ENCODE results near the gene OLFM1.

DNA sequence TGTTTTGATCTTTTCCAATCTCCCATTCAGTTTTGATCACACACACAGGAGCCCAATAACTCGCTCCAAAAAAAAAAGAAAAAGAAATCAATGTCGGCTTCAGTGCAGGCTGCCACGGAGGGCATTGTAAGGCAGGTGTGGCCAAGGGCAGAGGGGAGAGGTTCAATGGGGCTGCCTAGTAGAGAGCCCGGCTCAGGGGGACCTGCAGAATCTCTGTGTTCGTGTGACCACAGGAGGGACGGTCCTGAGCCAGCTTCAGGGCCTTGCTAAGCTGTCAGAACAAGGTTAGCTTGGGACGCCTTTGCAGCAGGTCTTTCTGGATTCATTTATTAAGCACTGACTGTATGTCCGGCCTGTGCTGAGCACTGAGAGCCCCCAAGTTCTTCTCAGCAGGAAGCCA lies 22.2 kb downstream of the OLFM1 start:
- TF ChIP-seq POLR2A (IDR thresholded peaks at IDR 0.05): no peak
- TF ChIP-seq, protein P1, sequence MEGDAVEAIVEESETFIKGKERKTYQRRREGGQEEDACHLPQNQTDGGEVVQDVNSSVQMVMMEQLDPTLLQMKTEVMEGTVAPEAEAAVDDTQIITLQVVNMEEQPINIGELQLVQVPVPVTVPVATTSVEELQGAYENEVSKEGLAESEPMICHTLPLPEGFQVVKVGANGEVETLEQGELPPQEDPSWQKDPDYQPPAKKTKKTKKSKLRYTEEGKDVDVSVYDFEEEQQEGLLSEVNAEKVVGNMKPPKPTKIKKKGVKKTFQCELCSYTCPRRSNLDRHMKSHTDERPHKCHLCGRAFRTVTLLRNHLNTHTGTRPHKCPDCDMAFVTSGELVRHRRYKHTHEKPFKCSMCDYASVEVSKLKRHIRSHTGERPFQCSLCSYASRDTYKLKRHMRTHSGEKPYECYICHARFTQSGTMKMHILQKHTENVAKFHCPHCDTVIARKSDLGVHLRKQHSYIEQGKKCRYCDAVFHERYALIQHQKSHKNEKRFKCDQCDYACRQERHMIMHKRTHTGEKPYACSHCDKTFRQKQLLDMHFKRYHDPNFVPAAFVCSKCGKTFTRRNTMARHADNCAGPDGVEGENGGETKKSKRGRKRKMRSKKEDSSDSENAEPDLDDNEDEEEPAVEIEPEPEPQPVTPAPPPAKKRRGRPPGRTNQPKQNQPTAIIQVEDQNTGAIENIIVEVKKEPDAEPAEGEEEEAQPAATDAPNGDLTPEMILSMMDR (IDR thresholded peaks at IDR 0.05): no peak

Measured in breast epithelium (tissue), 3 donors.